Measurements from ENCODE around the gene MDM1. TPM values are rescaled to one million over a fixed set of nuclear protein-coding genes. Genes with fewer than 3 reads are reported as not detected.

MDM1 gene
- total and polyA plus RNA-seq, 2 experiments from 2014 or later = 3.6 to 14.9 TPM

GRCh38 chr12:68341822-68342221 is 9.7 kb upstream of the MDM1 start:
- Histone ChIP-seq H2AFZ (no peak overlapping the region), H3K36me3 (replicated peaks; ENCODE audit: insufficient read depth, low read depth) (no peaks in the 10 kb centered on the region), H3K9me3 (ENCODE audit: low read depth) (no peaks in the 10 kb centered on the region), H3K4me2 (no peak overlapping the region), H3K4me3 (no peak overlapping the region), H3K9me2 (replicated peaks; ENCODE audit: insufficient read depth) (no peaks in the 10 kb centered on the region), H3K27ac (no peak overlapping the region), H3K27me3 (no peaks in the 10 kb centered on the region), H3K4me1 (ENCODE audit: insufficient read depth) (no peaks in the 10 kb centered on the region), H4K20me1 (ENCODE audit: insufficient read depth, poor library complexity, severe bottlenecking) (no peaks in the 10 kb centered on the region), H3K79me2 (no peaks in the 10 kb centered on the region)
- DNase-seq (ENCODE audit: low spot score) = no peak
- TF ChIP-seq CTCF (IDR thresholded peaks at IDR 0.05; ENCODE audit: poor library complexity) (no peak), EZH2 (IDR thresholded peaks at IDR 0.05; ENCODE audit: borderline replicate concordance) (no peak), EZH2phosphoT487 (IDR thresholded peaks at IDR 0.05; ENCODE audit: low read depth, severe bottlenecking, unreplicated experiment) (no peak)
- WGBS (ENCODE audit: low lambda C conversion rate, missing lambda C conversion rate) = 86% methylated on average over 2 of the region's 2 CpGs

GRCh38 chr12:68340404-68341270 is 8.5 kb upstream of the MDM1 start:
- H3K4me2 ChIP-seq = no peak overlapping the region
- no peaks in the 10 kb centered on the region for H3K9me3 ChIP-seq (ENCODE audit: low read depth)
- no peaks in the 10 kb centered on the region for H3K4me1 ChIP-seq (ENCODE audit: insufficient read depth)
- H3K79me2 ChIP-seq = no peaks in the 10 kb centered on the region
- no peaks in the 10 kb centered on the region for H3K27me3 ChIP-seq
- no peak overlapping the region for H2AFZ ChIP-seq
- DNase-seq (ENCODE audit: low spot score) = no peak
- TF ChIP-seq EZH2phosphoT487 (IDR thresholded peaks at IDR 0.05; ENCODE audit: low read depth, severe bottlenecking, unreplicated experiment) (no peak), EZH2 (IDR thresholded peaks at IDR 0.05; ENCODE audit: borderline replicate concordance) (no peak), CTCF (IDR thresholded peaks at IDR 0.05; ENCODE audit: poor library complexity) (no peak)
- no peaks in the 10 kb centered on the region for H3K9me2 ChIP-seq (replicated peaks; ENCODE audit: insufficient read depth)
- no peaks in the 10 kb centered on the region for H3K36me3 ChIP-seq (replicated peaks; ENCODE audit: insufficient read depth, low read depth)
- H3K27ac ChIP-seq = no peak overlapping the region
- H4K20me1 ChIP-seq (ENCODE audit: insufficient read depth, poor library complexity, severe bottlenecking) = no peaks in the 10 kb centered on the region
- no peak overlapping the region for H3K4me3 ChIP-seq
- WGBS (ENCODE audit: low lambda C conversion rate, missing lambda C conversion rate) = 59% methylated on average over 8 of the region's 8 CpGs

GRCh38 chr12:68336889-68337303 is 4.7 kb upstream of the MDM1 start:
- 38% methylated on average over 4 of the region's 4 CpGs for WGBS (ENCODE audit: low lambda C conversion rate, missing lambda C conversion rate)
- Histone ChIP-seq H2AFZ (no peak overlapping the region), H3K36me3 (replicated peaks; ENCODE audit: insufficient read depth, low read depth) (no peaks in the 10 kb centered on the region), H3K27ac (peak overlapping the region; percentile 14), H3K9me3 (ENCODE audit: low read depth) (no peaks in the 10 kb centered on the region), H3K79me2 (no peaks in the 10 kb centered on the region), H3K4me2 (no peak overlapping the region), H3K27me3 (no peaks in the 10 kb centered on the region), H3K4me3 (no peak overlapping the region), H3K9me2 (replicated peaks; ENCODE audit: insufficient read depth) (no peaks in the 10 kb centered on the region), H4K20me1 (ENCODE audit: insufficient read depth, poor library complexity, severe bottlenecking) (no peaks in the 10 kb centered on the region), H3K4me1 (ENCODE audit: insufficient read depth) (peaks cover 5% of the 10 kb centered on the region)
- TF ChIP-seq EZH2phosphoT487 (IDR thresholded peaks at IDR 0.05; ENCODE audit: low read depth, severe bottlenecking, unreplicated experiment) (no peak), CTCF (IDR thresholded peaks at IDR 0.05; ENCODE audit: poor library complexity) (no peak), EZH2 (IDR thresholded peaks at IDR 0.05; ENCODE audit: borderline replicate concordance) (no peak)
- no peak for DNase-seq (ENCODE audit: low spot score)

All from hepatocyte (in vitro differentiated cells).